GM12864 (cell line): ENCODE results near the gene IMPDH1.

ENCODE experiments used
- DNase-seq: peaks from one replicate; pipeline ENCODE4 v3.0.0-alpha.2; 2011; ENCODE audit warnings: low read depth
- H3K4me3 ChIP-seq: 2 replicates; pipeline ENCODE4 v1.5.1; 2011; ENCODE audit warnings: mild to moderate bottlenecking, low read depth, low read length, control low read depth
- CTCF ChIP-seq: IDR thresholded peaks from 2 replicates; pipeline ENCODE4 v1.5.1; 2011; ENCODE audit warnings: low read depth, mild to moderate bottlenecking, moderate library complexity, low read length, control low read depth, inconsistent platforms; ENCODE audit errors: missing control alignments

The IMPDH1 gene

DNA sequence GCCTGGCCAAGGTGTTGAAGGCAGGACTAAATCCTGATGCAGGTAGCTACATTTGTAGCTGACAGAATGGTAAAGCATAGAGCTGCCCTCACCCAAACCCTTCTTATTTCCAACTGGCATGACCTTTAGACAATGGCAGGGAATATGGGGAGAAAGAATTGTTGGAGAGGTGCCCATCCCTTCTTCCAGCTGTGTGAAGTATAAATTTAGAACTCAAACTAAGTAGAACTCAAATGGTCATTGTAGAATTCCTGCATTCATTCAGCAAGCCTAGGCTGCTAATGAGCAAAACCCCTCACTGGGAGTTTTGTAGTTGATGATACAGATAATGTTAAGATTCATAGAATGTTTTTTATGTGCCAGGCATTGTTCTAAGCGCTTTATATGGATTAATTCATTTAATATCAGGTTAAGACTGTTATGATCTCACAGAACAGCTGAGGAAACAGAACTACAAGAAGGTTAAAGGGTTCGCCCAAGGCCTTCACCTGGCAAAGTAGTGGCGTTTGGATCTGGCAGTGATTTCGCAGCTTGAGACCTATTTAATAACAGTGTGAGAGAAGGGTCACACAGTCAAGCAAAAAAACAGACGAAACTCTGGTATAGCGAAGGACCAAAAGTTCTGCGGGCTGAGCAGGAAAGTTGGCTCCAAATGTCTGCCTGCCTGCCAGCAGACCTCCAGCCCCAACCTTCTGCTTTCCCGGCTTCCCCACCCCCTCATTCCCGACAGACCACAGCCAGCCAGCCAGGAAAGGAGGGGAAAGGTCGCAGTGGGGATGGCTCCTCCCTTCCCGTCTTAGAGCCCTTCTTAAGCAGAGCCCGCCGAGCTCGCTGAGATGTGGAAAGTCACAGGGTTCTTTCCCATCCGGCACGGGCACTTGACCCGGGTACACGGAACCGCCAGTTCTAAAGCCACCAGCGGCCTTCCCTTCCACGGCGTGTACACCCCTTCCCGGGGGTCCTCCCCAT lies 44.3 kb upstream of the IMPDH1 start:
- H3K4me3 ChIP-seq = no peak overlapping the region
- no peak for TF ChIP-seq CTCF
- DNase-seq = no peak

DNA sequence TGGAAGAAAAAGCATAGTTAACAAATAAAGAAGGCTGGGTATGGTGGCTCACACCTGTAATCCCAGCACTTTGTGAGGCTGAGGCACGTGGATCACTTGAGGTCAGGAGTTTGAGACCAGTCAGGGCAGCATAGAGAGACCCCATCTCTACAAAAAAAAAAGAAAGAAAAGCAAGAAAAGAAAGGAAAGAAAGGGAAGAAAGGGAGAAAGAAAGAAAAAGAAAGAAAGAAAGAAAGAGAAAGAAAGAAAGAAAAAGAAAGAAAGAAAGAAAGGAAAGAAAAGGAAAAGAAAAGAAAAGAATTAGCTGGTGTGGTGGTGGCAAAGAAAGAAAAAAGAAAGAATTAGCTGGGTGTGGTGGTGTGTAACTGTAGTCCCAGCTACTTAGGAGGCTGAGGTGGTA lies 42.8 kb upstream of the IMPDH1 start:
- no peak for DNase-seq
- no peak for TF ChIP-seq CTCF
- H3K4me3 ChIP-seq = no peak overlapping the region

- no peak for TF ChIP-seq CTCF
- DNase-seq = no peak
- H3K4me3 ChIP-seq = no peak overlapping the region
These were observed 41.1 kb upstream of the IMPDH1 start for GRCh38 chr7:128450913-128451312.

DNA sequence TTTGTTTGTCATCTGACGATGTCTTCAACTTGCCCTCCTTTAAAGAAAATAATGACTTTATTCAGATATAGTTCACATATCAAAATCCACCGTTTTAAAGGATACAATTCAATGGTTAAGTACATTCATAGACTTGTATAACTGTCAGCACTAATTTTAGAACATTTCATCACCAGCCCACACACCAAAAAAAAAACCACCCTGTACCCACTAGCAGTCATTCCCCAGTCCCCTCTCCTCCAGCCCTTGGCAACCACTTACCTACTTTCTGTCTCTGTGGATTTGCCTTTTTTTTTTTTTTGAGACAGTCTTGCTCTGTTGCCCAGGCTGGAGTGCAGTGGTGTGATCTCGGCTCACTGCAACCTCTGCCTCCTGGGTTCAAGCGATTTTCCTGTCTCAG lies 40.6 kb upstream of the IMPDH1 start:
- no peak for TF ChIP-seq CTCF
- no peak overlapping the region for H3K4me3 ChIP-seq
- no peak for DNase-seq

GRCh38 chr7:128448751-128449302 lies 39.0 kb upstream of the IMPDH1 start:
- TF ChIP-seq CTCF = no peak
- H3K4me3 ChIP-seq = no peak overlapping the region
- no peak for DNase-seq

DNA sequence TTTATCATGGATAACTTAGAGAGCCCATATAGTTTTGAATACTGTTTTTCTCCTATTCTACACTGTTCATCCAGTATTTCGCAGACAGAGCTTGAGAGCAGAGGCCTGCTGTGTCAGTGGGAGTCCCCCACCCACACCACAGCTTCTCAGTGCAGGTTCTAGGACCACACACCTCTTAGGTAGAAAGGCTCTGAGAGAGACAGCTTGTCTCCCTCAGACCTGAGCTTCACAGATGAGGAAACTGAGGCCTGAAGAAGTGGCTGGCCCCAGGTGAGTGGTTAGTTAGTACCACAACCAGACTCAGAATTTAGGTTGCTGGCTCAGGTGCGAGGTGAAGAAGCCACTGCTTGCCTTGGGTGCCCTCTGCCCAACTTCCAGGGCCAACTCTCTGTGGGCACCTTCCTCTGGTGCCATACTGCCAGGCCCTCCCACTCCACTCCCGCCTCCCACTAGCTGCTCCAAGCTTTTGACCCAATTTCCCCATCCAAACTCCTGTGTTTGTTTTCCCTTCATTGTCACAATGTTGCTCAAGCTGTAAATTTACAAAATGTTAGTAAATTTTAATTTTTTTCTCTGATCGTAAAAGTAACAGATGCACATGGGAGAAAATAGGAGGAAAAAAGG lies 38.3 kb upstream of the IMPDH1 start:
- H3K4me3 ChIP-seq = no peak overlapping the region
- no peak for TF ChIP-seq CTCF
- no peak for DNase-seq
